H1 (cell line): ENCODE results near the gene RBAK. TPM values are rescaled to one million over a fixed set of nuclear protein-coding genes. Genes with fewer than 3 reads are reported as not detected.

ENCODE experiments used
- CTCF ChIA-PET: fragments of 300-600 bp; sonication (Branson Sonifier 250); formaldehyde crosslinking; loops from one replicate; lab custom pipeline; 2021; ENCODE audit not compliant: partially characterized antibody; lab: Charles Lee
- POLR2A ChIA-PET: fragments of 300-600 bp; sonication (Branson Sonifier 250); formaldehyde crosslinking; loops from one replicate; lab custom pipeline; 2021; ENCODE audit warnings: inconsistent platforms; ENCODE audit not compliant: partially characterized antibody; lab: Charles Lee
- DNase-seq, 2 experiments: peaks; one replicate each; pipeline versions ENCODE4 v3.0.0 to v3.0.0-alpha.2; 2010 to 2022; ENCODE audit warnings: low spot score in 2 of 2, low read depth in 1 of 2, mixed read lengths in 1 of 2
- FAIRE-seq: peaks from 2 replicates; lab custom pipeline; 2011; peaks lifted over from hg19 to GRCh38; lab: Jason Lieb, UNC
- H2AFZ ChIP-seq: 2 replicates; pipeline ENCODE4 v1.8.1; 2012; ENCODE audit warnings: low read length, inconsistent platforms
- H2AK5ac ChIP-seq: 2 replicates; pipeline ENCODE4 v1.6.1; 2013; ENCODE audit warnings: low read depth, low read length
- H2BK120ac ChIP-seq: replicated peaks from 2 replicates; pipeline ENCODE3; 2013; ENCODE audit warnings: low read depth, low read length, inconsistent platforms
- H2BK12ac ChIP-seq: 2 replicates; pipeline ENCODE4 v1.6.1; 2013; ENCODE audit warnings: low read depth, low read length
- H2BK15ac ChIP-seq: 2 replicates; pipeline ENCODE4 v1.6.1; 2013; ENCODE audit warnings: low read length
- H2BK20ac ChIP-seq: 2 replicates; pipeline ENCODE4 v1.6.1; 2013; ENCODE audit warnings: low read length
- H2BK5ac ChIP-seq: 2 replicates; pipeline ENCODE4 v1.6.1; 2013; ENCODE audit warnings: low read depth, low read length
- H3K14ac ChIP-seq: 2 replicates; pipeline ENCODE4 v1.6.1; 2013; ENCODE audit warnings: inconsistent platforms; ENCODE audit not compliant: insufficient read length
- H3K18ac ChIP-seq: 2 replicates; pipeline ENCODE4 v1.6.1; 2013; ENCODE audit warnings: low read length; ENCODE audit errors: extremely low read depth
- H3K23ac ChIP-seq: 2 replicates; pipeline ENCODE4 v1.6.1; 2013; ENCODE audit warnings: inconsistent platforms; ENCODE audit not compliant: insufficient read length
- H3K23me2 ChIP-seq: 2 replicates; pipeline ENCODE4 v1.6.1; 2013; ENCODE audit warnings: low read depth, low read length
- H3K27ac ChIP-seq: 2 replicates; pipeline ENCODE4 v1.6.1; 2011; ENCODE audit warnings: low read depth, low read length, inconsistent platforms
- H3K27me3 ChIP-seq, 4 experiments: replicated peaks in 1 of 4; 1 replicate in 1 of 4; 2 replicates in 3 of 4; pipeline versions ENCODE4 v1.6.1 to v1.8.1; 2011 to 2013; ENCODE audit warnings: low read length in 3 of 4, mild to moderate bottlenecking in 3 of 4, inconsistent platforms in 2 of 4, mixed read lengths in 2 of 4, moderate library complexity in 1 of 4; ENCODE audit not compliant: control insufficient read depth in 3 of 4, insufficient read depth in 3 of 4; ENCODE audit errors: extremely low read depth in 1 of 4
- H3K36me3 ChIP-seq, 4 experiments: 2 replicates each; pipeline versions ENCODE4 v1.6.1 to v1.8.1; 2011 to 2013; ENCODE audit warnings: mild to moderate bottlenecking in 4 of 4, low read length in 3 of 4, moderate library complexity in 2 of 4, control low read depth in 1 of 4, inconsistent platforms in 1 of 4; ENCODE audit not compliant: insufficient read depth in 4 of 4, control insufficient read depth in 2 of 4
- H3K4ac ChIP-seq: replicated peaks from 2 replicates; pipeline ENCODE3; 2013; ENCODE audit warnings: low read length, low read depth, mixed read lengths, inconsistent platforms; ENCODE audit not compliant: insufficient read length
- H3K4me1 ChIP-seq, 4 experiments: replicated peaks in 1 of 4; 1 replicate in 1 of 4; 2 replicates in 3 of 4; pipeline versions ENCODE4 v1.6.1 to v1.8.1; 2011 to 2013; ENCODE audit warnings: low read length in 3 of 4, inconsistent platforms in 2 of 4, mixed read lengths in 1 of 4; ENCODE audit not compliant: insufficient read depth in 4 of 4, control insufficient read depth in 3 of 4
- H3K4me2 ChIP-seq, 2 experiments: 2 replicates each; pipeline versions ENCODE4 v1.6.1 to v1.8.1; 2011 to 2013; ENCODE audit warnings: low read depth in 2 of 2, low read length in 2 of 2, control low read depth in 1 of 2, inconsistent platforms in 1 of 2, mild to moderate bottlenecking in 1 of 2; ENCODE audit not compliant: insufficient read depth in 1 of 2
- H3K4me3 ChIP-seq, 4 experiments: fragments of 200-600, 300-600 bp in 1 of 4; sonication (generic), shearing (Covaris generic), sonication (Bioruptor Twin) in 1 of 4; 2 replicates each; pipeline versions ENCODE4 v1.5.1 to v1.8.1; 2011 to 2016; ENCODE audit warnings: low read length in 4 of 4, low read depth in 3 of 4, control low read depth in 2 of 4, inconsistent platforms in 2 of 4, mild to moderate bottlenecking in 2 of 4, mixed read lengths in 1 of 4, moderate library complexity in 1 of 4; ENCODE audit not compliant: insufficient read depth in 2 of 4; ENCODE audit errors: extremely low read depth in 1 of 4
- H3K56ac ChIP-seq: replicated peaks from 2 replicates; pipeline ENCODE3; 2013; ENCODE audit warnings: low read depth, mild to moderate bottlenecking, mixed read lengths, low read length, inconsistent platforms; ENCODE audit not compliant: insufficient read length
- H3K79me1 ChIP-seq: 2 replicates; pipeline ENCODE4 v1.6.1; 2013; ENCODE audit warnings: low read depth, low read length, control low read depth
- H3K79me2 ChIP-seq, 2 experiments: 2 replicates each; pipeline versions ENCODE4 v1.6.1 to v1.8.1; 2012 to 2013; ENCODE audit warnings: low read length in 2 of 2, mild to moderate bottlenecking in 2 of 2, inconsistent platforms in 1 of 2; ENCODE audit not compliant: insufficient read depth in 2 of 2, control insufficient read depth in 1 of 2
- H3K9ac ChIP-seq, 4 experiments: replicated peaks in 1 of 4; 1 replicate in 1 of 4; 2 replicates in 3 of 4; pipeline versions ENCODE4 v1.6.1 to v1.8.1; 2011 to 2013; ENCODE audit warnings: low read depth in 3 of 4, low read length in 3 of 4, control low read depth in 2 of 4, mild to moderate bottlenecking in 2 of 4, moderate library complexity in 2 of 4, inconsistent platforms in 1 of 4; ENCODE audit errors: extremely low read depth in 1 of 4
- H3K9me3 ChIP-seq, 2 experiments: 2 replicates each; pipeline versions ENCODE4 v1.6.1 to v1.8.1; 2012 to 2013; ENCODE audit warnings: mild to moderate bottlenecking in 2 of 2, moderate library complexity in 2 of 2, control low read depth in 1 of 2, inconsistent platforms in 1 of 2, low read depth in 1 of 2, low read length in 1 of 2, mixed read lengths in 1 of 2; ENCODE audit not compliant: insufficient read depth in 2 of 2
- H4K20me1 ChIP-seq, 2 experiments: replicated peaks in 1 of 2; 2 replicates each; pipeline versions ENCODE3 to v1.8.1; 2011 to 2013; ENCODE audit warnings: inconsistent platforms in 2 of 2, low read length in 2 of 2, mild to moderate bottlenecking in 1 of 2; ENCODE audit not compliant: insufficient read depth in 2 of 2, control insufficient read depth in 1 of 2
- H4K5ac ChIP-seq: 2 replicates; pipeline ENCODE4 v1.6.1; 2013; ENCODE audit warnings: low read length, low read depth, mixed read lengths, inconsistent platforms; ENCODE audit not compliant: insufficient read length
- H4K8ac ChIP-seq: 2 replicates; pipeline ENCODE4 v1.8.0; 2013; ENCODE audit warnings: mild to moderate bottlenecking, moderate library complexity, low read length, inconsistent platforms; ENCODE audit not compliant: insufficient read depth; ENCODE audit errors: extremely low read depth
- H4K91ac ChIP-seq: replicated peaks from 2 replicates; pipeline ENCODE3; 2013; ENCODE audit warnings: low read length, mixed read lengths, inconsistent platforms; ENCODE audit not compliant: insufficient read length
- CHD2 ChIP-seq: IDR thresholded peaks from 2 replicates; pipeline ENCODE4 v1.6.1; 2012; ENCODE audit warnings: low read length, improper control_type of control experiment
- CTBP2 ChIP-seq: IDR thresholded peaks from 2 replicates; pipeline ENCODE4 v1.7.0; 2011; ENCODE audit warnings: borderline replicate concordance, mild to moderate bottlenecking, moderate library complexity, mixed read lengths, low read length; ENCODE audit not compliant: insufficient read depth, insufficient read length
- EGR1 ChIP-seq: IDR thresholded peaks from 2 replicates; pipeline ENCODE4 v1.6.1; 2011; ENCODE audit warnings: low read depth, low read length, borderline replicate concordance
- EP300 ChIP-seq, 2 experiments: IDR thresholded peaks; 1 replicate in 1 of 2; 2 replicates in 1 of 2; pipeline ENCODE4 v1.6.1; 2011 to 2012; ENCODE audit warnings: low read depth in 2 of 2, low read length in 2 of 2, mild to moderate bottlenecking in 2 of 2, borderline replicate concordance in 1 of 2, inconsistent platforms in 1 of 2, moderate library complexity in 1 of 2
- GTF2F1 ChIP-seq: IDR thresholded peaks from 2 replicates; pipeline ENCODE4 v1.6.1; 2012; ENCODE audit warnings: low read depth, low read length, improper control_type of control experiment, borderline replicate concordance
- KDM1A ChIP-seq: fragments of 200-600, 300-600 bp; sonication (generic); IDR thresholded peaks from 2 replicates; pipeline ENCODE4 v1.7.1; 2016; ENCODE audit warnings: mild to moderate bottlenecking, low read length, borderline replicate concordance
- NRF1 ChIP-seq: IDR thresholded peaks from 2 replicates; pipeline ENCODE4 v1.6.1; 2011; ENCODE audit warnings: mild to moderate bottlenecking, low read depth, low read length, improper control_type of control experiment
- POLR2A ChIP-seq, 2 experiments: IDR thresholded peaks; 1 replicate in 1 of 2; 2 replicates in 1 of 2; pipeline ENCODE4 v1.6.1; 2011; ENCODE audit warnings: low read depth in 2 of 2, low read length in 2 of 2, mild to moderate bottlenecking in 2 of 2; ENCODE audit errors: control extremely low read depth in 1 of 2
- RAD21 ChIP-seq, 2 experiments: IDR thresholded peaks in 1 of 2; conservative IDR thresholded peaks in 1 of 2; 2 replicates each; pipeline ENCODE4 v1.6.1; 2011; ENCODE audit warnings: low read depth in 2 of 2, low read length in 2 of 2, improper control_type of control experiment in 1 of 2, inconsistent platforms in 1 of 2, mild to moderate bottlenecking in 1 of 2, moderate library complexity in 1 of 2
- RNF2 ChIP-seq: fragments of 200-900, 300-1000 bp; sonication (generic); IDR thresholded peaks from 2 replicates; pipeline ENCODE4 v1.7.1; 2016; ENCODE audit warnings: borderline replicate concordance, low read depth, mild to moderate bottlenecking, antibody characterized with exemption, low read length; ENCODE audit not compliant: poor library complexity, severe bottlenecking; ENCODE audit errors: missing control alignments
- SAP30 ChIP-seq: fragments of 300-600 bp; sonication (generic); IDR thresholded peaks from 2 replicates; pipeline ENCODE4 v1.7.1; 2012; ENCODE audit warnings: low read length, moderate library complexity, mild to moderate bottlenecking, inconsistent platforms; ENCODE audit not compliant: insufficient read depth, insufficient replicate concordance
- SIN3A ChIP-seq, 2 experiments: IDR thresholded peaks in 1 of 2; conservative IDR thresholded peaks in 1 of 2; 2 replicates each; pipeline ENCODE4 v1.6.1; 2011 to 2012; ENCODE audit warnings: low read length in 2 of 2, improper control_type of control experiment in 1 of 2, low read depth in 1 of 2, mild to moderate bottlenecking in 1 of 2
- TEAD4 ChIP-seq: IDR thresholded peaks from 2 replicates; pipeline ENCODE4 v1.6.1; 2012; ENCODE audit warnings: low read depth, low read length, inconsistent platforms, mixed read lengths
- WGBS, 2 experiments: shearing (Covaris generic) in 1 of 2; methylation state at CpG; one replicate each; pipeline versions ENCODE4 v1.1.6 to v1.1.7; 2013 to 2015; ENCODE audit warnings: low lambda C conversion rate in 2 of 2, mixed read lengths in 2 of 2, inconsistent platforms in 1 of 2, low coverage in 1 of 2, missing lambda C conversion rate in 1 of 2; ENCODE audit not compliant: insufficient replicate concordance in 2 of 2, insufficient coverage in 1 of 2, insufficient read length in 1 of 2; ENCODE audit errors: extremely low coverage in 1 of 2, missing lambda C conversion rate in 1 of 2; 5-methylcytosine and 5-hydroxymethylcytosine counted together
- polyA plus RNA-seq, 7 experiments: library from polyadenylated mRNA; depleted of rRNA in 3 of 7; stranded (reverse) in 5 of 7; unstranded in 2 of 7; fragments of >200 nt in 5 of 7; fragments of 200-250 nt in 2 of 7; gene quantifications; 1 replicate in 5 of 7; 2 replicates in 1 of 7; 4 replicates in 1 of 7; pipeline versions ENCODE4 v1.2.1 to v1.2.3, GENCODE V29; 2011 to 2013; ENCODE audit warnings: missing spikeins in 2 of 7, mixed read lengths in 2 of 7
- total RNA-seq: library from RNA; stranded (reverse); fragmentation: NEBNext Ultra II Directional; extraction: Animal tissue kit (Norgen Biotek cat#: 25700); gene quantifications from 2 replicates; pipeline ENCODE4 v1.2.1, GENCODE V29; 2021

Gene RBAK
- total and polyA plus RNA-seq, 2 of the 8 experiments (the other 6 are each of a cell fraction or from before 2014, with no cell fraction given), result 1.9 to 18.2 TPM

DNA sequence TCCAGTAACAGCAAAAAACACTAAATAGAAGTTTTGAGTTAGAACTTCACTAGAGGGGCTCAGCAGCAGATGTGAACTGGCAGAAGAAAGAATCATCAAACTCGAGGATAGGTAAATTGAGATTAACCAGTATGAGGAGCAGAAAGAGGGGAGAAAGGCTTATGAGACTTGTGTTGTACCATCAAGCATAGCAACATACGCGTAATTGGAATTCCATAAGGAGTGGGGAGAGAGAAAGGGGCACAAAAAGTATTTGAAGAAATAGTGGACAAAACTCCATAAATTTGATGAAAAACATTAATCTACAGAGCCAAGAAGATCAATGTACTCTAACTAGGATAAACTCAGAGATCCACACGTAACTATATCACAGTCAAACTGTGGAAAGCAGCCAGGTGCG, 48.3 kb downstream of the RBAK start:
- no peak for DNase-seq
- H3K4me3 ChIP-seq, result no peak overlapping the region
- 69% methylated on average over 5 of the region's 5 CpGs; no CpG with 5 or more reads in 1 of the 2 experiments for WGBS, 2 experiments
- H3K27me3 ChIP-seq, result no peaks in the 10 kb centered on the region
- H3K27ac ChIP-seq, result no peak overlapping the region
- no peak overlapping the region for H2BK12ac ChIP-seq
- no peaks in the 10 kb centered on the region for H3K4me1 ChIP-seq
- H3K4ac ChIP-seq, result no peak overlapping the region
- no peak overlapping the region for H3K56ac ChIP-seq
- H3K36me3 ChIP-seq, result no peaks in the 10 kb centered on the region
- no peak overlapping the region for H2BK20ac ChIP-seq
- no peak overlapping the region for H3K4me2 ChIP-seq
- no peaks in the 10 kb centered on the region for H4K20me1 ChIP-seq
- H2AK5ac ChIP-seq, result no peak overlapping the region
- no peak overlapping the region for H2BK5ac ChIP-seq
- no peak overlapping the region for H3K14ac ChIP-seq
- H3K18ac ChIP-seq, result no peak overlapping the region
- CTCF ChIA-PET, result interaction anchor here (0.6 kb wide), 2 partner anchors 525 to 1422 kb away, joined by 3 read pairs; no protein-coding TSS in a partner anchor
- H4K5ac ChIP-seq, result no peak overlapping the region
- peaks cover 29 to 44% of the 10 kb centered on the region in 2 experiments; a peak in 3 of 4 replicates for H3K9me3 ChIP-seq
- no peak overlapping the region for H2AFZ ChIP-seq
- H4K8ac ChIP-seq, result no peak overlapping the region
- no peak overlapping the region for H3K9ac ChIP-seq
- H3K23ac ChIP-seq, result no peak overlapping the region
- POLR2A ChIA-PET, result no interaction called here
- H2BK15ac ChIP-seq, result no peak overlapping the region
- no peaks in the 10 kb centered on the region for H3K79me2 ChIP-seq
- H3K79me1 ChIP-seq, result no peaks in the 10 kb centered on the region
- no peak for FAIRE-seq
- H4K91ac ChIP-seq, result no peak overlapping the region
- TF ChIP-seq CHD2 (no peak), TEAD4 (no peak), SIN3A (conservative IDR thresholded peaks at IDR 0.05 in 1 of 2, IDR thresholded peaks at IDR 0.05 in 1 of 2; ENCODE audit: low read depth in 1 of 2, low read length in 2 of 2) (no peak), EGR1 (no peak), CTBP2 (no peak), EP300 (IDR thresholded peaks at IDR 0.05; ENCODE audit: borderline replicate concordance in 1 of 2, low read depth in 2 of 2, low read length in 2 of 2) (no peak), GTF2F1 (no peak), POLR2A (IDR thresholded peaks at IDR 0.05; ENCODE audit: control extremely low read depth in 1 of 2, low read depth in 2 of 2, low read length in 2 of 2) (no peak), RAD21 (IDR thresholded peaks at IDR 0.05 in 1 of 2, conservative IDR thresholded peaks at IDR 0.05 in 1 of 2; ENCODE audit: low read depth in 2 of 2, low read length in 2 of 2) (no peak), SAP30 (no peak), KDM1A (no peak), RNF2 (no peak), NRF1 (no peak)
- H2BK120ac ChIP-seq, result no peak overlapping the region
- no peaks in the 10 kb centered on the region for H3K23me2 ChIP-seq
